A673 (cell line): ENCODE measurements around the gene IL12RB2. TPM values are rescaled to one million over a fixed set of nuclear protein-coding genes. Genes with fewer than 3 reads are reported as not detected.

Experiments
- BruUV-seq: library from RNA; stranded (reverse); fragments of 400-500 nt; replicated peaks from 2 replicates; lab custom pipeline; 2021; lab: Mats Ljungman, UMichigan
- CTCF ChIA-PET: fragments of 300-600 bp; sonication (Branson Sonifier 250); formaldehyde crosslinking; loops from one replicate; lab custom pipeline; 2022; ENCODE audit warnings: antibody characterized with exemption; lab: Charles Lee
- POLR2A ChIA-PET: fragments of 300-600 bp; sonication (Branson Sonifier 250); formaldehyde crosslinking; loops from one replicate; lab custom pipeline; 2022; ENCODE audit warnings: antibody characterized with exemption; ENCODE audit not compliant: low non-redundant PET; lab: Charles Lee
- DNase-seq: peaks from one replicate; pipeline ENCODE4 v3.0.0-alpha.2; 2015; ENCODE audit warnings: low spot score
- H3K27ac ChIP-seq: fragments of 200-600 bp; sonication (generic); 2 replicates; pipeline ENCODE4 v1.5.1; 2016; ENCODE audit warnings: mixed run types, low read depth, mild to moderate bottlenecking, mixed read lengths, antibody characterized with exemption, low read length; ENCODE audit not compliant: poor library complexity, severe bottlenecking
- H3K27me3 ChIP-seq: fragments of 200-600 bp; sonication (generic); replicated peaks from 2 replicates; pipeline ENCODE4 v1.6.1; 2017; ENCODE audit warnings: mixed run types, low read depth, mild to moderate bottlenecking, mixed read lengths, antibody characterized with exemption, low read length; ENCODE audit not compliant: insufficient read depth, poor library complexity
- H3K36me3 ChIP-seq: fragments of 200-600 bp; sonication (generic); 2 replicates; pipeline ENCODE4 v1.6.1; 2016; ENCODE audit warnings: mixed run types, mild to moderate bottlenecking, mixed read lengths, antibody characterized with exemption, low read length; ENCODE audit not compliant: insufficient read depth, poor library complexity, severe bottlenecking
- H3K4me1 ChIP-seq: fragments of 200-600 bp; sonication (generic); 2 replicates; pipeline ENCODE4 v1.6.1; 2017; ENCODE audit warnings: mixed run types, mild to moderate bottlenecking, mixed read lengths, antibody characterized with exemption, low read length; ENCODE audit not compliant: insufficient read depth, poor library complexity, severe bottlenecking
- H3K4me3 ChIP-seq: fragments of 200-600 bp; sonication (generic); 2 replicates; pipeline ENCODE4 v1.5.1; 2016; ENCODE audit warnings: low read depth, mixed run types, mild to moderate bottlenecking, mixed read lengths, low read length; ENCODE audit not compliant: poor library complexity, severe bottlenecking
- H3K9me3 ChIP-seq: fragments of 200-600 bp; sonication (generic); 2 replicates; pipeline ENCODE4 v1.6.1; 2016; ENCODE audit warnings: mixed run types, low read depth, mild to moderate bottlenecking, mixed read lengths, antibody characterized with exemption, low read length; ENCODE audit not compliant: poor library complexity, severe bottlenecking
- EZH2 ChIP-seq: fragments of 200-600 bp; sonication (generic); IDR thresholded peaks from 2 replicates; pipeline ENCODE4 v1.6.1; 2017; ENCODE audit warnings: borderline replicate concordance, low read depth, mild to moderate bottlenecking, mixed read lengths, antibody characterized with exemption, low read length; ENCODE audit not compliant: poor library complexity, severe bottlenecking
- intact Hi-C: fragments of 100-400 bp; cut with micrococcal nuclease; formaldehyde crosslinking; loops from one replicate; pipeline ENCODE4 v1.10.0; 2022; ENCODE audit not compliant: unreplicated experiment
- total RNA-seq: library from RNA; stranded (reverse); gene quantifications from 2 replicates; pipeline ENCODE4 v1.2.3, GENCODE V29; 2021
- TF ChIP-seq, protein P1 (sequence below): fragments of 300-800, 200-600 bp; sonication (generic); conservative IDR thresholded peaks from 2 replicates; pipeline ENCODE4 v1.5.1; 2017; ENCODE audit warnings: low read depth, mild to moderate bottlenecking, antibody characterized with exemption, low read length, moderate library complexity, mixed read lengths

The IL12RB2 gene
- total RNA-seq, 1 experiment from 2014 or later = 0.39 TPM

DNA sequence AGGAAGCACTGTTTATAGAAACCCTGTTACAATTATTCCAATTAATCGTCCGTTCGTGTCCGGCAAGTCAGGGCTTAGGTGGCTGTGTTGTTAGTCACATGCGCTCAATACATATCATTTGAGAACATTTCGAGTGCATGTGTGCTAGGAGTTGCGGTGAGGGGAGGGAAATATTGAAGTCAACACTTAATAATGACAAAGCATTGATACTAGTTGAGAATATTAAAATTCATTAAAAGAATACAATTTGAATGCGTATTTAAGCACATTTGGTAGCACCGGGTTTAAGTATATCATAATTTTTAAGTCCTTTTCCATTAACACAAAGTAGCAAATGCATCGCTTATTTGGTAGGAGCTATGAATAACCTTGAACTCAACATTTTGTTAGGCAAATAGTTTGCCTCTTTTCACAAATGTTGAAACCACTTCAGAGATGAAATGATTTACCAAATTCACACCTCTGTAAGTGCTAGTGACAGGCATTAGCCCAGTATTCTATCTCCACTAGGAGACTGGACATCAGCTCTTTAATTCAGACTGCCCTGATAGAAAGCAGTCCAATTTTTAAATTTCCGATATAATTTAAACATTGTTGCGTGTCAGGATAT is 123.6 kb downstream of the IL12RB2 start:
- peaks cover 19% of the 10 kb centered on the region for H3K4me1 ChIP-seq
- ChIA-PET CTCF (no interaction called here), POLR2A (no interaction called here)
- TF ChIP-seq, protein P1, sequence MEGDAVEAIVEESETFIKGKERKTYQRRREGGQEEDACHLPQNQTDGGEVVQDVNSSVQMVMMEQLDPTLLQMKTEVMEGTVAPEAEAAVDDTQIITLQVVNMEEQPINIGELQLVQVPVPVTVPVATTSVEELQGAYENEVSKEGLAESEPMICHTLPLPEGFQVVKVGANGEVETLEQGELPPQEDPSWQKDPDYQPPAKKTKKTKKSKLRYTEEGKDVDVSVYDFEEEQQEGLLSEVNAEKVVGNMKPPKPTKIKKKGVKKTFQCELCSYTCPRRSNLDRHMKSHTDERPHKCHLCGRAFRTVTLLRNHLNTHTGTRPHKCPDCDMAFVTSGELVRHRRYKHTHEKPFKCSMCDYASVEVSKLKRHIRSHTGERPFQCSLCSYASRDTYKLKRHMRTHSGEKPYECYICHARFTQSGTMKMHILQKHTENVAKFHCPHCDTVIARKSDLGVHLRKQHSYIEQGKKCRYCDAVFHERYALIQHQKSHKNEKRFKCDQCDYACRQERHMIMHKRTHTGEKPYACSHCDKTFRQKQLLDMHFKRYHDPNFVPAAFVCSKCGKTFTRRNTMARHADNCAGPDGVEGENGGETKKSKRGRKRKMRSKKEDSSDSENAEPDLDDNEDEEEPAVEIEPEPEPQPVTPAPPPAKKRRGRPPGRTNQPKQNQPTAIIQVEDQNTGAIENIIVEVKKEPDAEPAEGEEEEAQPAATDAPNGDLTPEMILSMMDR = no peak
- no peak for TF ChIP-seq EZH2
- BruUV-seq = no TSS peak
- no peak for DNase-seq
- H3K36me3 ChIP-seq = peaks cover 28% of the 10 kb centered on the region
- no peaks in the 10 kb centered on the region for H3K27me3 ChIP-seq
- H3K9me3 ChIP-seq = no peaks in the 10 kb centered on the region
- H3K4me3 ChIP-seq = peak overlapping the region; percentile 75
- intact Hi-C loops = loop anchor here (5.0 kb wide), 1 partner anchor 66 kb away; no protein-coding TSS in a partner anchor
- peak overlapping the region; percentile 91 for H3K27ac ChIP-seq

DNA sequence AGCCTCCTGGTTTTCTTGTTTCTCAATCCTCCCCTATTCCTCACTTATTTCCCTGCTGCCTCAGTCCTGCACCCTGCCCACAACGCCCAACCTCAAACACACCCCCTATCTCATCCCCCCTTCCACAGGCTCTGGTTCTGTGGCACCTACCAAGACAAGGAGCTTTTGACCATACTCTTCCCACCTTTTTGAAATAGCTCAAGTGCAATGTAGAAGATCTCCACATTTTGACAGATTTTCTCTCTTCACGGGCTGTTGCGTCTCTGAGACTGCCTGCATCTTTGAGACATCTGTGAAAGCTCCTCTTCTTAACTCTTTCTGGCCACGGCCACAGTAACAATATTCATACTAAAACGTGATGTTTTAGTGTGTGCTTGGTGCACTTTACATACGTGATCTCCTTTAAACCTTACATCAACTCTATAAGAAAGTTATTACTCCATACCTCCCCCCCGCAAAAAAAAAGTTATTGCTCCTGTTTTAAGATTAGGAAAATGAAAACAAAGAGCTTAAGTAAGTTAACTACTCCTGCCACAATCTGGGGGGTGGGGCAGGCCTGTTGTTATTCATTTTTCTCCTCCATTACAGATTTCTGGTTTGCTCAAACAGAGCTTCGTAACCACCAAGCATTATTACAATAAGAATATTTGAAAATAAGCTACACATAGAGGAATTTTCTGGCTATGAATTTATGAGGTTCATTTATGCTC is 124.4 kb downstream of the IL12RB2 start:
- no peak for TF ChIP-seq EZH2
- TF ChIP-seq, protein P1 = no peak
- Histone ChIP-seq H3K9me3 (no peaks in the 10 kb centered on the region), H3K4me1 (peaks cover 14% of the 10 kb centered on the region), H3K4me3 (no peak overlapping the region), H3K27ac (no peak overlapping the region), H3K36me3 (peaks cover 22% of the 10 kb centered on the region), H3K27me3 (no peaks in the 10 kb centered on the region)
- BruUV-seq = no TSS peak
- POLR2A ChIA-PET = no interaction called here
- DNase-seq = no peak
- CTCF ChIA-PET = no interaction called here
- intact Hi-C loops = loop anchor here (5.0 kb wide), 1 partner anchor 65 kb away; no protein-coding TSS in a partner anchor

DNA sequence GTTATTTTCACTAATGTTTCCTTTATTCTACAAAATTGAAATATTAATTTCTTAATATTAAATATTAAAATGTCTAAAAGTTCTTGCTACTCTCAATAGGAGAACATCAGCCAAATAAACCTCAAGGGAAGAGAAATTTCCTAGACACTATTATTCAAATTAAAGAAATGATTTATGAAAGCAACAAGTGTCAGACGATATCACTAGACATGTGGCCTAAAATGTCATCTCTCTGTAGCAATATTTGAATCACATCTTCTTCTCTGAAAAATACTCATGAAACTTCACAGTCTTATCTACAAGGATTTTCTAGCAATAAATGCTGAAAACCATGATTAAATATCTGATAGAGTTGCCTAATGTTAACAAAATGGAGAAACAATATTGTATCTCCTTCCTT is 125.1 kb downstream of the IL12RB2 start:
- H3K9me3 ChIP-seq = no peaks in the 10 kb centered on the region
- no TSS peak for BruUV-seq
- no peaks in the 10 kb centered on the region for H3K27me3 ChIP-seq
- H3K36me3 ChIP-seq = peaks cover 15% of the 10 kb centered on the region
- POLR2A ChIA-PET = no interaction called here
- H3K4me1 ChIP-seq = peaks cover 7% of the 10 kb centered on the region
- DNase-seq = no peak
- no peak for TF ChIP-seq EZH2
- TF ChIP-seq, protein P1 = no peak
- CTCF ChIA-PET = no interaction called here
- H3K4me3 ChIP-seq = no peak overlapping the region
- intact Hi-C loops = loop anchor here (5.0 kb wide), 1 partner anchor 65 kb away; no protein-coding TSS in a partner anchor
- no peak overlapping the region for H3K27ac ChIP-seq
